ENCODE data around the gene CYLD. TPM values are rescaled to one million over a fixed set of nuclear protein-coding genes. Genes with fewer than 3 reads are reported as not detected.

CYLD gene
- total and polyA plus RNA-seq, 10 of the 15 experiments (the other 5 are each of a cell fraction or from before 2014, with no cell fraction given) = 19.2 to 106 (median 46.1) TPM

DNA sequence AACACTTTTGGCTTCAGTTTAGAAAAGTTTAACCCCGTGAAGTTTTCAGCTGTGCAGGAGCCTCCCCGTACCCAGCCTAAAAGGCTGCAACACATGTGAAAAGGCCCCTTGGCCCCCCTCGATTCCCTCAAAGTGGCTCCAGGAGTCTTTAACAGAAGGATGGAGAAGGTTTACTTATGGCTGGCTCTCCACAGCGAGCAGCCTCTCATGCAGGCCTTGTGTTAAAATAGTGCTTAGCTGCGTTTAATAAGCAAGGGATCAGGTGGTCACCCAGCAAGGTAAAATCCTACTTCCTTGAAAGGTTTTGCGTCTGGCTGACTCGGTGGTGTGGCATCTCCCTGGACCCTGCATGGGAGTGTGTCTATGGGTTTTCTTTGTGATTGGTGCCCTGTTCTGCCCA is 8.4 kb upstream of the CYLD start:
- DNase-seq (ENCODE audit: low read depth, low spot score) (no peak), ATAC-seq (no peak), FAIRE-seq (no peak)
- ChIA-PET POLR2A (no interaction called here), SMC1A (ENCODE audit: uncharacterized antibody, unreplicated experiment) (interaction anchor here (1.3 to 5.1 kb wide), 3 partner anchors 12 to 69 kb away, joined by 3 to 54 read pairs (median 3); no protein-coding TSS in a partner anchor), CTCF (interaction anchor here (3.3 to 3.8 kb wide), 2 partner anchors 61 to 66 kb away, joined by 13 to 35 read pairs; no protein-coding TSS in a partner anchor), RAD21 (ENCODE audit: unreplicated experiment) (interaction anchor here (1.1 to 1.2 kb wide), 2 partner anchors 11 to 61 kb away, joined by 3 read pairs; no protein-coding TSS in a partner anchor)
- no peaks in the 10 kb centered on the region for H4K20me1 ChIP-seq (ENCODE audit: control insufficient read depth, insufficient read depth)
- no peak for TF ChIP-seq FOS (IDR thresholded peaks at IDR 0.05; ENCODE audit: borderline replicate concordance, extremely low read depth, insufficient read length)
- no peak for TF ChIP-seq CTCF (IDR thresholded peaks at IDR 0.05 in 2 of 3, conservative IDR thresholded peaks at IDR 0.05 in 1 of 3; ENCODE audit: control insufficient read depth in 2 of 3, extremely low read depth in 1 of 3, insufficient read depth in 1 of 3, low read depth in 3 of 3, low read length in 3 of 3)
- no peak for TF ChIP-seq NFXL1 (IDR thresholded peaks at IDR 0.05; ENCODE audit: borderline replicate concordance)
- no peak for TF ChIP-seq KLF5 (IDR thresholded peaks at IDR 0.05; ENCODE audit: partially characterized antibody)
- no peak for TF ChIP-seq PRDM15 (CRISPR knock-in tag; IDR thresholded peaks at IDR 0.05)
- TF ChIP-seq SIN3A (IDR thresholded peaks at IDR 0.05; ENCODE audit: low read depth, low read length) = no peak
- TF ChIP-seq, protein P1, sequence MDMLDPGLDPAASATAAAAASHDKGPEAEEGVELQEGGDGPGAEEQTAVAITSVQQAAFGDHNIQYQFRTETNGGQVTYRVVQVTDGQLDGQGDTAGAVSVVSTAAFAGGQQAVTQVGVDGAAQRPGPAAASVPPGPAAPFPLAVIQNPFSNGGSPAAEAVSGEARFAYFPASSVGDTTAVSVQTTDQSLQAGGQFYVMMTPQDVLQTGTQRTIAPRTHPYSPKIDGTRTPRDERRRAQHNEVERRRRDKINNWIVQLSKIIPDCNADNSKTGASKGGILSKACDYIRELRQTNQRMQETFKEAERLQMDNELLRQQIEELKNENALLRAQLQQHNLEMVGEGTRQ (IDR thresholded peaks at IDR 0.05; ENCODE audit: borderline replicate concordance, low read depth, low read length) = no peak
- no peak for TF ChIP-seq BMI1 (IDR thresholded peaks at IDR 0.05; ENCODE audit: borderline replicate concordance)
- TF ChIP-seq, protein P2, sequence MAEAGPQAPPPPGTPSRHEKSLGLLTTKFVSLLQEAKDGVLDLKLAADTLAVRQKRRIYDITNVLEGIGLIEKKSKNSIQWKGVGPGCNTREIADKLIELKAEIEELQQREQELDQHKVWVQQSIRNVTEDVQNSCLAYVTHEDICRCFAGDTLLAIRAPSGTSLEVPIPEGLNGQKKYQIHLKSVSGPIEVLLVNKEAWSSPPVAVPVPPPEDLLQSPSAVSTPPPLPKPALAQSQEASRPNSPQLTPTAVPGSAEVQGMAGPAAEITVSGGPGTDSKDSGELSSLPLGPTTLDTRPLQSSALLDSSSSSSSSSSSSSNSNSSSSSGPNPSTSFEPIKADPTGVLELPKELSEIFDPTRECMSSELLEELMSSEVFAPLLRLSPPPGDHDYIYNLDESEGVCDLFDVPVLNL (IDR thresholded peaks at IDR 0.05; ENCODE audit: low read depth, low read length) = no peak
- TF ChIP-seq CREM (IDR thresholded peaks at IDR 0.05; ENCODE audit: low read depth) = no peak
- no peak for TF ChIP-seq ZNF622 (IDR thresholded peaks at IDR 0.05)
- in situ Hi-C loops (cut with MboI) (no loop called here), intact Hi-C loops (cut with micrococcal nuclease; ENCODE audit: unreplicated experiment) (no loop called here)
- peaks cover 26% of the 10 kb centered on the region for H3K4me1 ChIP-seq (ENCODE audit: control insufficient read depth, insufficient read depth, low read length)
- 99% methylated on average over 7 of the region's 7 CpGs for WGBS (ENCODE audit: insufficient coverage, insufficient replicate concordance, low lambda C conversion rate, missing lambda C conversion rate)
- no peak overlapping the region for H3K27ac ChIP-seq (ENCODE audit: control insufficient read depth, insufficient read depth)
- H3K36me3 ChIP-seq (ENCODE audit: control insufficient read depth in 2 of 2, insufficient read depth in 2 of 2, low read length in 1 of 2) = peaks cover 2% of the 10 kb centered on the region in 2 experiments; a peak in 2 of 4 replicates
- H3K79me2 ChIP-seq (ENCODE audit: control insufficient read depth, insufficient read depth, low read length) = no peaks in the 10 kb centered on the region
- H3K4me3 ChIP-seq = no peak overlapping the region
- BruUV-seq (replicated peaks) = no TSS peak
- no peak overlapping the region for H2AFZ ChIP-seq (ENCODE audit: control insufficient read depth, low read depth, low read length)
- no peak overlapping the region for H3K9ac ChIP-seq (ENCODE audit: control insufficient read depth, insufficient read depth, low read length)
- H3K4me2 ChIP-seq (ENCODE audit: control insufficient read depth, insufficient read depth) = no peak overlapping the region
- H3K9me3 ChIP-seq (replicated peaks; ENCODE audit: control insufficient read depth, insufficient read depth, low read length) = no peaks in the 10 kb centered on the region
- H3K27me3 ChIP-seq (replicated peaks in 1 of 2; ENCODE audit: control insufficient read depth in 2 of 2, insufficient read depth in 2 of 2, low read length in 1 of 2) = no peaks in the 10 kb centered on the region
